ENCODE results near the gene PRKACA.

DNA sequence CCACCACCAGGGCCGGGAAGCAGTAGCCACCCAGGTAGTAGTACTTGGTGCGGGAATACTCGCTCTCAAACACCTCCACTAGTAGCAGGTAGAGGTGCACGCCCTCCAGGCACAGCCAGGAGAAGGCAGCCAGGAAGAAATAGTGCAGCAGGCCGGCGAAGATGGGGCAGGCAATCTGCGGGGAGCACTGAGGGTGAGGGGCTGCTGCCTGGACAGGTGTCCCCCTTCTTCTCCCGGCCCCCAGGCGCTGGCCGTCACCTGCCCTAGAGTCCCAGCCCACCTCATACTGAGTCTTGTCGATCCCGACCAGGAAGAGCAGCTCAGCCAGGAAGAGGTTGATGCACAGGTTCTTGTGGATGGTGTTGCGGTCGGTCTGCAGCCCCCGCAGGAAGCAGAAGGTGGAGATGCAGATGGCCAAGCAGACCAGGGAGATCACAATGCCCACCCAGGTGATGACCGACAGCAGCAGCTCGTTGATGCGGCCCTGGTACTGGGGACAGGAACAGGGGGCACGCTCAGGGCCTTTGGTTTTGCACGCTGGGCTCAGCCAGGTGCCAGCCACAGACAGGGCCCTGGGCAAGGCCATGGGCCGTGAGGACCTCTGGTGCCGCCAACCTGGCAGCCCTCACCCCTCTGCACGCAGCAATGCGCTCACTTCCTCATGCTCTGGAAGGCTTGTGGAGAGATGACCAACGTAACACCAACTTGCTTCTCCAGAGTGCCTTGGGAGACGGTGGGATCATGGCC lies 39.6 kb upstream of the PRKACA start:
- TF ChIP-seq, protein P1, sequence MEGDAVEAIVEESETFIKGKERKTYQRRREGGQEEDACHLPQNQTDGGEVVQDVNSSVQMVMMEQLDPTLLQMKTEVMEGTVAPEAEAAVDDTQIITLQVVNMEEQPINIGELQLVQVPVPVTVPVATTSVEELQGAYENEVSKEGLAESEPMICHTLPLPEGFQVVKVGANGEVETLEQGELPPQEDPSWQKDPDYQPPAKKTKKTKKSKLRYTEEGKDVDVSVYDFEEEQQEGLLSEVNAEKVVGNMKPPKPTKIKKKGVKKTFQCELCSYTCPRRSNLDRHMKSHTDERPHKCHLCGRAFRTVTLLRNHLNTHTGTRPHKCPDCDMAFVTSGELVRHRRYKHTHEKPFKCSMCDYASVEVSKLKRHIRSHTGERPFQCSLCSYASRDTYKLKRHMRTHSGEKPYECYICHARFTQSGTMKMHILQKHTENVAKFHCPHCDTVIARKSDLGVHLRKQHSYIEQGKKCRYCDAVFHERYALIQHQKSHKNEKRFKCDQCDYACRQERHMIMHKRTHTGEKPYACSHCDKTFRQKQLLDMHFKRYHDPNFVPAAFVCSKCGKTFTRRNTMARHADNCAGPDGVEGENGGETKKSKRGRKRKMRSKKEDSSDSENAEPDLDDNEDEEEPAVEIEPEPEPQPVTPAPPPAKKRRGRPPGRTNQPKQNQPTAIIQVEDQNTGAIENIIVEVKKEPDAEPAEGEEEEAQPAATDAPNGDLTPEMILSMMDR (IDR thresholded peaks at IDR 0.05), result no peak
- TF ChIP-seq POLR2A (IDR thresholded peaks at IDR 0.05) (no peak), EP300 (IDR thresholded peaks at IDR 0.05) (no peak)
